Liver (tissue), 9 donors: ENCODE data around the gene ZNF205. TPM values are rescaled to one million over a fixed set of nuclear protein-coding genes. Genes with fewer than 3 reads are reported as not detected.

ENCODE experiments used
- DNase-seq: peaks from one replicate; pipeline ENCODE4 v3.0.0-alpha.2; 2017; ENCODE audit warnings: low spot score
- H3K27ac ChIP-seq, 2 donors: one replicate each; pipeline ENCODE4 v1.7.0; 2013; ENCODE audit warnings: inconsistent platforms in 2 of 2, low read length in 2 of 2, control low read depth in 1 of 2, low read depth in 1 of 2, mild to moderate bottlenecking in 1 of 2
- H3K27me3 ChIP-seq, 4 donors: one replicate each; pipeline versions ENCODE4 v1.6.1 to v1.7.0; 2013; ENCODE audit warnings: low read length in 3 of 4, inconsistent platforms in 1 of 4, mild to moderate bottlenecking in 1 of 4, moderate library complexity in 1 of 4; ENCODE audit not compliant: control insufficient read depth in 4 of 4, insufficient read depth in 4 of 4
- H3K36me3 ChIP-seq, 4 donors: one replicate each; pipeline versions ENCODE4 v1.6.1 to v1.7.0; 2013; ENCODE audit warnings: low read length in 3 of 4, mild to moderate bottlenecking in 3 of 4, low read depth in 1 of 4, moderate library complexity in 1 of 4; ENCODE audit not compliant: control insufficient read depth in 4 of 4, insufficient read depth in 3 of 4
- H3K4me1 ChIP-seq, 4 donors: one replicate each; pipeline versions ENCODE4 v1.6.1 to v1.7.0; 2013; ENCODE audit warnings: low read length in 3 of 4, mild to moderate bottlenecking in 3 of 4, moderate library complexity in 1 of 4; ENCODE audit not compliant: control insufficient read depth in 4 of 4, insufficient read depth in 4 of 4
- H3K4me3 ChIP-seq, 3 donors: one replicate each; pipeline versions ENCODE4 v1.6.1 to v1.7.0; 2013; ENCODE audit warnings: low read length in 3 of 3, control low read depth in 1 of 3, low read depth in 1 of 3, mild to moderate bottlenecking in 1 of 3
- H3K9ac ChIP-seq, 2 donors: one replicate each; pipeline ENCODE4 v1.7.0; 2013; ENCODE audit warnings: low read length in 2 of 2, mild to moderate bottlenecking in 2 of 2, moderate library complexity in 2 of 2, control low read depth in 1 of 2, low read depth in 1 of 2
- H3K9me3 ChIP-seq, 4 donors: one replicate each; pipeline versions ENCODE4 v1.6.1 to v1.7.0; 2013; ENCODE audit warnings: low read length in 3 of 4; ENCODE audit not compliant: control insufficient read depth in 4 of 4
- FOXA1 ChIP-seq: IDR thresholded peaks from 2 replicates; pipeline ENCODE4 v1.6.1; 2016; ENCODE audit warnings: antibody characterized with exemption
- GABPA ChIP-seq, 2 donors: IDR thresholded peaks in 1 of 2; conservative IDR thresholded peaks in 1 of 2; 2 replicates each; pipeline ENCODE4 v1.6.1; 2016; ENCODE audit warnings: antibody characterized with exemption in 2 of 2, mild to moderate bottlenecking in 1 of 2, moderate library complexity in 1 of 2
- HNF4A ChIP-seq, 2 donors: conservative IDR thresholded peaks; 2 replicates each; pipeline ENCODE4 v1.6.1; 2016; ENCODE audit warnings: antibody characterized with exemption in 2 of 2, mild to moderate bottlenecking in 2 of 2
- HNF4G ChIP-seq: IDR thresholded peaks from 2 replicates; pipeline ENCODE4 v1.6.1; 2016; ENCODE audit warnings: antibody characterized with exemption
- JUND ChIP-seq, 2 donors: IDR thresholded peaks; 2 replicates each; pipeline ENCODE4 v1.6.1; 2016; ENCODE audit warnings: antibody characterized with exemption in 2 of 2
- NR2F2 ChIP-seq: IDR thresholded peaks from 2 replicates; pipeline ENCODE4 v1.6.1; 2016; ENCODE audit warnings: antibody characterized with exemption
- RAD21 ChIP-seq, 2 donors: IDR thresholded peaks; 2 replicates each; pipeline ENCODE4 v1.6.1; 2016; ENCODE audit warnings: antibody characterized with exemption in 2 of 2, mild to moderate bottlenecking in 2 of 2
- REST ChIP-seq: IDR thresholded peaks from 2 replicates; pipeline ENCODE4 v1.6.1; 2016; ENCODE audit warnings: antibody characterized with exemption, mild to moderate bottlenecking
- RXRA ChIP-seq, 2 donors: IDR thresholded peaks; 2 replicates each; pipeline ENCODE4 v1.6.1; 2017 to 2018; ENCODE audit warnings: antibody characterized with exemption in 2 of 2, mild to moderate bottlenecking in 1 of 2
- SP1 ChIP-seq: IDR thresholded peaks from 2 replicates; pipeline ENCODE4 v1.6.1; 2018; ENCODE audit warnings: antibody characterized with exemption, mild to moderate bottlenecking
- TAF1 ChIP-seq: conservative IDR thresholded peaks from 2 replicates; pipeline ENCODE4 v1.6.1; 2016; ENCODE audit warnings: antibody characterized with exemption, mild to moderate bottlenecking
- WGBS: extraction: QIAGEN DNeasy Blood & Tissue Kit; methylation state at CpG from one replicate; pipeline ENCODE4 v1.1.7; 2013; 5-methylcytosine and 5-hydroxymethylcytosine counted together
- polyA plus RNA-seq, 2 donors: library from polyadenylated mRNA; stranded (reverse) in 1 of 2; unstranded in 1 of 2; fragments of 200-250 nt in 1 of 2; fragments of >200 nt in 1 of 2; fragmentation: Nextera tagmentation in 1 of 2; extraction: Ambion mirVana in 1 of 2; gene quantifications; one replicate each; pipeline versions ENCODE4 v1.2.1 to v1.2.3, GENCODE V29; 2013 to 2015
- total RNA-seq, 2 donors: library from RNA; depleted of rRNA; stranded (reverse); fragments of >200 nt; gene quantifications; one replicate each; pipeline ENCODE4 v1.2.3, GENCODE V29; 2014
- TF ChIP-seq, protein P1 (sequence below): IDR thresholded peaks from 2 replicates; pipeline ENCODE4 v1.6.1; 2016; ENCODE audit warnings: antibody characterized with exemption
- TF ChIP-seq, protein P2 (sequence below): IDR thresholded peaks from 2 replicates; pipeline ENCODE4 v1.6.1; 2016; ENCODE audit warnings: antibody characterized with exemption
- donor health status: healthy.
- donor health status: healthy.
- donor health status: healthy.
- donor health status: healthy.
- donor health status: healthy.

Gene ZNF205
- total and polyA plus RNA-seq, 4 donors = 2.0 to 6.9 (median 5.0) TPM

GRCh38 chr16:3144321-3144983 lies 32.1 kb downstream of the ZNF205 start (continued):
- TF ChIP-seq REST = no peak
- no peak for TF ChIP-seq HNF4G
- TF ChIP-seq RXRA (IDR thresholded peaks at IDR 0.05) = no peak
- TF ChIP-seq, protein P1, sequence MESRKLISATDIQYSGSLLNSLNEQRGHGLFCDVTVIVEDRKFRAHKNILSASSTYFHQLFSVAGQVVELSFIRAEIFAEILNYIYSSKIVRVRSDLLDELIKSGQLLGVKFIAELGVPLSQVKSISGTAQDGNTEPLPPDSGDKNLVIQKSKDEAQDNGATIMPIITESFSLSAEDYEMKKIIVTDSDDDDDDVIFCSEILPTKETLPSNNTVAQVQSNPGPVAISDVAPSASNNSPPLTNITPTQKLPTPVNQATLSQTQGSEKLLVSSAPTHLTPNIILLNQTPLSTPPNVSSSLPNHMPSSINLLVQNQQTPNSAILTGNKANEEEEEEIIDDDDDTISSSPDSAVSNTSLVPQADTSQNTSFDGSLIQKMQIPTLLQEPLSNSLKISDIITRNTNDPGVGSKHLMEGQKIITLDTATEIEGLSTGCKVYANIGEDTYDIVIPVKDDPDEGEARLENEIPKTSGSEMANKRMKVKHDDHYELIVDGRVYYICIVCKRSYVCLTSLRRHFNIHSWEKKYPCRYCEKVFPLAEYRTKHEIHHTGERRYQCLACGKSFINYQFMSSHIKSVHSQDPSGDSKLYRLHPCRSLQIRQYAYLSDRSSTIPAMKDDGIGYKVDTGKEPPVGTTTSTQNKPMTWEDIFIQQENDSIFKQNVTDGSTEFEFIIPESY = no peak
- TF ChIP-seq, protein P2, sequence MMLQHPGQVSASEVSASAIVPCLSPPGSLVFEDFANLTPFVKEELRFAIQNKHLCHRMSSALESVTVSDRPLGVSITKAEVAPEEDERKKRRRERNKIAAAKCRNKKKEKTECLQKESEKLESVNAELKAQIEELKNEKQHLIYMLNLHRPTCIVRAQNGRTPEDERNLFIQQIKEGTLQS = no peak
- TF ChIP-seq RAD21 (IDR thresholded peaks at IDR 0.05) = no peak

- peaks cover 0 to 18% (median 0%) of the 10 kb centered on the region in 4 donors for H3K36me3 ChIP-seq
- no peak overlapping the region for H3K4me3 ChIP-seq
- H3K9ac ChIP-seq = no peak overlapping the region
- H3K9me3 ChIP-seq = no peaks in the 10 kb centered on the region
- no peak overlapping the region for H3K27ac ChIP-seq
- 95% methylated on average over 10 of the region's 10 CpGs for WGBS
- H3K27me3 ChIP-seq = no peaks in the 10 kb centered on the region
- no peak for DNase-seq
- TF ChIP-seq FOXA1 (no peak), RAD21 (IDR thresholded peaks at IDR 0.05) (no peak), JUND (IDR thresholded peaks at IDR 0.05) (no peak), GABPA (IDR thresholded peaks at IDR 0.05 in 1 of 2, conservative IDR thresholded peaks at IDR 0.05 in 1 of 2) (no peak), TAF1 (no peak), HNF4G (no peak), HNF4A (conservative IDR thresholded peaks at IDR 0.05) (no peak), SP1 (no peak)
- TF ChIP-seq, protein P2 = no peak
- peaks cover 11 to 28% (median 20%) of the 10 kb centered on the region in 4 donors for H3K4me1 ChIP-seq
These were observed 32.8 kb downstream of the ZNF205 start for GRCh38 chr16:3145151-3145550.

GRCh38 chr16:3145660-3146059 lies 33.3 kb downstream of the ZNF205 start:
- Histone ChIP-seq H3K27me3 (no peaks in the 10 kb centered on the region), H3K4me1 (peaks cover 11 to 30% (median 21%) of the 10 kb centered on the region in 4 donors), H3K9me3 (no peaks in the 10 kb centered on the region), H3K9ac (no peak overlapping the region), H3K27ac (no peak overlapping the region), H3K4me3 (no peak overlapping the region), H3K36me3 (peaks cover 0 to 16% (median 0%) of the 10 kb centered on the region in 4 donors)
- TF ChIP-seq NR2F2 = no peak
- no peak for TF ChIP-seq RXRA (IDR thresholded peaks at IDR 0.05)
- DNase-seq = no peak
- 92% methylated on average over 12 of the region's 12 CpGs for WGBS
